Measurements from ENCODE around the gene ARSH.
"Not testable (repeated sequence)": the region's sequence is repeated elsewhere in the genome, so short reads cannot be mapped to it uniquely, and the experiment has no call there.

ARSH gene

DNA sequence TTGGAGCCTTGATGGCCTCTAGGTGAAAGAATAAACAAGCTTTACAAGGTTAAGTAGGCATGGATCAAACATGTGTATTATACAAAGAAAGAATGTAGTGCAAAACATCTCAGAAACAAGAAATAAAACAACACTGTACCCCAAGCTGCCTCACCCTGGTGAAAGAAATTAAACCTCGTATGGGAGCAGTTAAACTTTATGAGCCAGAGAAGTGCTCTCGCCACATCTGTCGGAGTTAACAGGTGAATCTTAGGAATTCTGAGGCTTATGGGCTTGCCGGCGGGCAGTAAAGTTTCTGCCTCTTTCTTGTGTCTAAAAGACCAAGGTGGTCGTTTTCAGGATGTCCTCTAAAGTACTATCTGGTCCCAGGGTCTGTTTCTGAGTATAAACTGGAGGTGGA lies 34.0 kb upstream of the ARSH start:
- no peak for DNase-seq
- H3K4me3 ChIP-seq (ENCODE audit: low read depth, low read length), result no peak overlapping the region
- TF ChIP-seq, protein P1, sequence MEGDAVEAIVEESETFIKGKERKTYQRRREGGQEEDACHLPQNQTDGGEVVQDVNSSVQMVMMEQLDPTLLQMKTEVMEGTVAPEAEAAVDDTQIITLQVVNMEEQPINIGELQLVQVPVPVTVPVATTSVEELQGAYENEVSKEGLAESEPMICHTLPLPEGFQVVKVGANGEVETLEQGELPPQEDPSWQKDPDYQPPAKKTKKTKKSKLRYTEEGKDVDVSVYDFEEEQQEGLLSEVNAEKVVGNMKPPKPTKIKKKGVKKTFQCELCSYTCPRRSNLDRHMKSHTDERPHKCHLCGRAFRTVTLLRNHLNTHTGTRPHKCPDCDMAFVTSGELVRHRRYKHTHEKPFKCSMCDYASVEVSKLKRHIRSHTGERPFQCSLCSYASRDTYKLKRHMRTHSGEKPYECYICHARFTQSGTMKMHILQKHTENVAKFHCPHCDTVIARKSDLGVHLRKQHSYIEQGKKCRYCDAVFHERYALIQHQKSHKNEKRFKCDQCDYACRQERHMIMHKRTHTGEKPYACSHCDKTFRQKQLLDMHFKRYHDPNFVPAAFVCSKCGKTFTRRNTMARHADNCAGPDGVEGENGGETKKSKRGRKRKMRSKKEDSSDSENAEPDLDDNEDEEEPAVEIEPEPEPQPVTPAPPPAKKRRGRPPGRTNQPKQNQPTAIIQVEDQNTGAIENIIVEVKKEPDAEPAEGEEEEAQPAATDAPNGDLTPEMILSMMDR (IDR thresholded peaks at IDR 0.05; ENCODE audit: low read depth, low read length), result no peak
- no peaks in the 10 kb centered on the region for H3K36me3 ChIP-seq
- H3K27ac ChIP-seq, result no peak overlapping the region
- H3K27me3 ChIP-seq (ENCODE audit: insufficient read depth, low read depth, severe bottlenecking), result peaks cover 18% of the 10 kb centered on the region
- H3K9me3 ChIP-seq (ENCODE audit: severe bottlenecking), result no peaks in the 10 kb centered on the region

DNA sequence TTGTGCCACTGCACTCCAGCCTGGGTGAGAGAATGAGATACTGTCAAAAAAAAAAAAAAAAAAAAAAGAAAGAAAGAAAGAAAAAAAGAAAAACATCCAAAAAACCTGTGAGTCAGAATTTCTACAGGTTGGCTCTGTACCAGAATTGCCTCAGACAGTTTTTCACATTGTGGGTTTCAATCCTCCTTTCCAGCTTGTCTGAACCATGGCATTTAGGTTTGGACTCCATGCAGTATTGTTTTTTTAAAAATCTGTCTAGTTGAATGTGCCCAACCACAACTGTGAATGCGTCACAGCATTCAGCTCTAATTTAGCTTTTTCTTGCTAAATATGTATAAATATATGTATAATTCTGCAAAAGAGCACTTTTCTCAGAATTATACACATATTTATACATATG lies 31.4 kb upstream of the ARSH start:
- Histone ChIP-seq H3K27me3 (ENCODE audit: insufficient read depth, low read depth, severe bottlenecking) (peaks cover 15% of the 10 kb centered on the region), H3K9me3 (ENCODE audit: severe bottlenecking) (no peaks in the 10 kb centered on the region), H3K4me3 (ENCODE audit: low read depth, low read length) (no peak overlapping the region), H3K36me3 (no peaks in the 10 kb centered on the region), H3K27ac (no peak overlapping the region)
- no peak for DNase-seq
- TF ChIP-seq, protein P1 (IDR thresholded peaks at IDR 0.05; ENCODE audit: low read depth, low read length), result no peak

DNA sequence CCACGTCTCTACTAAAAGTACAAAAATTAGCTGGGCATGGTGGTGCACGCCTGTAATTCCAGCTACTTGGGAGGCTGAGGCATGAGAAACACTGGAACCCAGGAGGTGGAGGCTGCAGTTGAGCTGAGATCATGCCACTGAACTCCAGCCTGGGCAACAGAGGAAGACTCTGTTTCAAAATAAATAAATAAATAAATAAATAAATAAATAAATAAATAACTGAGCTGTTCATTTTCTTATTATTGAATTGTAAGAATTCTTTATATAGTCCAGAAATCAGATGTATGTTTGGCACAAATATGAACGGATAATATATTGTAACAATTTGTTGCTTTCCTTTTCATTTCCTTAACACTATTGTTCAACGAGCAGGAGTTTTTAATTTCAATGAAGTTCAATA lies 27.7 kb upstream of the ARSH start:
- H3K9me3 ChIP-seq (ENCODE audit: severe bottlenecking); H3K27me3 ChIP-seq (ENCODE audit: insufficient read depth, low read depth, severe bottlenecking); H3K36me3 ChIP-seq; DNase-seq; H3K27ac ChIP-seq; H3K4me3 ChIP-seq (ENCODE audit: low read depth, low read length): not testable (repeated sequence)

DNA sequence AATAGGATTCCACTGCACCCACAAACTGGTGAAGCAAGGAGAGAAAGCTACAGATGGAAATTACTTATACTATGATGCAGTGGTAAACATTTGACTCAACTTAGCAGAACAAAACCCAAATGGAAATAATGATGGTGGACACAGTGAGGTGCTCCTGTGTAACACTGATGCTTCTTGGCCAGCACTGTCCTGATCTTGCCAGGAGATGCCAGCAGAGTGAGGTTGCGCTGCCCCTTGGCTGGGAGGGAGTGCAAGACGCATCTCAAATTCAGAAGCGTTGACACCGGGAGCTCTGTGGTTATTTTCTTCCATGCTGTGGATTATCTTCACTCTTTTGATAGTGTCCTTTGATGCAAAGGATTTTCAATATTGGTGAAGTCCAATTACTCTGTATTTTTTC lies 22.0 kb upstream of the ARSH start:
- Histone ChIP-seq H3K4me3 (ENCODE audit: low read depth, low read length) (no peak overlapping the region), H3K9me3 (ENCODE audit: severe bottlenecking) (no peaks in the 10 kb centered on the region), H3K27ac (no peak overlapping the region), H3K36me3 (no peaks in the 10 kb centered on the region), H3K27me3 (ENCODE audit: insufficient read depth, low read depth, severe bottlenecking) (peaks cover 5% of the 10 kb centered on the region)
- no peak for DNase-seq
- TF ChIP-seq, protein P1 (IDR thresholded peaks at IDR 0.05; ENCODE audit: low read depth, low read length), result peak; percentile 29; the same call in 1 of the 2 replicates

DNA sequence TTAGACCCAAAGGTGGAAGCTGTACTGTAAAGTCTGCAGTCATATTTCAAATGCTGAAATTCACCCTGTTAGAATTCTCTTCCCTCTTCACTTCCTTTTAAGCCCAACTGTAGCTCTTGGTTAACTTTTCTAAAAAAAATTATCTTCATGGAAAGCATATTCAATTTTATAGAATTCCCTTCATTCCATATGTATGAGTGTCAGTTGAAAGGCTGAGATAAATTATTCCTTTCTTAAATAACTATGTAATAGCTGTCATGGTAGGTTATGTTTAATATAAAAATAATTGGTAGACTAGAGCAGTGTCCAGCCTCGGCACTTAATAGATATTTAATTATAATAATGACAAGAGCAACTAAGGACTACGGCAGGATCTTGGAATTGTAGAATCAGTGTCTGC lies 16.8 kb upstream of the ARSH start:
- Histone ChIP-seq H3K9me3 (ENCODE audit: severe bottlenecking) (no peaks in the 10 kb centered on the region), H3K4me3 (ENCODE audit: low read depth, low read length) (no peak overlapping the region), H3K36me3 (no peaks in the 10 kb centered on the region), H3K27ac (no peak overlapping the region), H3K27me3 (ENCODE audit: insufficient read depth, low read depth, severe bottlenecking) (peaks cover 4% of the 10 kb centered on the region)
- no peak for DNase-seq
- TF ChIP-seq, protein P1 (IDR thresholded peaks at IDR 0.05; ENCODE audit: low read depth, low read length), result no peak

DNA sequence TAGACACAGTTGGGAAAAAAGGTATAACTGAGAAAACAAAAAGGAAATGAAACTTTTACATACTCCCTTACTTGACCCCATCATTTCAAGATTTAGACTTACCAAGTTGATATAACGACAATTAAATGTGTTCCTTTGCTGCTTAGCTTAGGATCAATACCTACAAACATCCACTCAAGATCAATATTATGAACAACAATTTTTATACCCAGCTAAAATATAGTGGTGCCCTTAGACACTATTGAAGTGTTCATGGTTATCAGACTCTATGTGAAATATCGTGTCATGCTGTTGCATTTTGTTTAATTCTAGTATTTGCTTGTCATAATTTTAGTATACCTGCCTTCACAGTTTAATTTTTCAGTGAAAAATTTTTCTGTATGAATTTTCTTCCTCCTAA lies 4.2 kb downstream of the ARSH start:
- Histone ChIP-seq H3K36me3 (no peaks in the 10 kb centered on the region), H3K9me3 (ENCODE audit: severe bottlenecking) (peaks cover 10% of the 10 kb centered on the region), H3K27me3 (ENCODE audit: insufficient read depth, low read depth, severe bottlenecking) (peaks cover 9% of the 10 kb centered on the region), H3K27ac (no peak overlapping the region), H3K4me3 (ENCODE audit: low read depth, low read length) (no peak overlapping the region)
- no peak for DNase-seq
- TF ChIP-seq, protein P1 (IDR thresholded peaks at IDR 0.05; ENCODE audit: low read depth, low read length), result no peak
